CD14-positive monocyte (primary cell): Measurements from ENCODE around the gene MLLT3. TPM values are rescaled to one million over a fixed set of nuclear protein-coding genes. Genes with fewer than 3 reads are reported as not detected.

Experiments used
- DNase-seq, 3 donors: peaks; one replicate each; pipeline ENCODE4 v3.0.0-alpha.2; 2011 to 2022
- H2AFZ ChIP-seq: 2 replicates; pipeline ENCODE4 v1.6.0; 2012; ENCODE audit warnings: mild to moderate bottlenecking, low read depth, low read length, inconsistent platforms; ENCODE audit not compliant: insufficient read depth, poor library complexity, severe bottlenecking
- H3K27ac ChIP-seq, 2 donors: 1 replicate in 1 of 2; 2 replicates in 1 of 2; pipeline ENCODE4 v1.5.1; 2012 to 2013; ENCODE audit warnings: low read length in 2 of 2, control low read depth in 1 of 2, inconsistent platforms in 1 of 2, low read depth in 1 of 2, mild to moderate bottlenecking in 1 of 2
- H3K27me3 ChIP-seq, 2 donors: one replicate each; pipeline versions ENCODE4 v1.6.0 to v1.6.1; 2011 to 2013; ENCODE audit warnings: low read length in 2 of 2; ENCODE audit not compliant: control insufficient read depth in 2 of 2, insufficient read depth in 2 of 2
- H3K36me3 ChIP-seq, 2 donors: replicated peaks in 1 of 2; 1 replicate in 1 of 2; 2 replicates in 1 of 2; pipeline versions ENCODE4 v1.5.1 to v1.6.1; 2012 to 2013; ENCODE audit warnings: low read length in 2 of 2, control low read depth in 1 of 2, inconsistent platforms in 1 of 2, mild to moderate bottlenecking in 1 of 2; ENCODE audit not compliant: insufficient read depth in 2 of 2, control insufficient read depth in 1 of 2
- H3K4me1 ChIP-seq, 2 donors: 1 replicate in 1 of 2; 2 replicates in 1 of 2; pipeline versions ENCODE4 v1.5.1 to v1.6.1; 2012 to 2013; ENCODE audit warnings: low read length in 2 of 2, control low read depth in 1 of 2, inconsistent platforms in 1 of 2, mild to moderate bottlenecking in 1 of 2, moderate library complexity in 1 of 2; ENCODE audit not compliant: insufficient read depth in 2 of 2, control insufficient read depth in 1 of 2
- H3K4me2 ChIP-seq: replicated peaks from 2 replicates; pipeline ENCODE3; 2012; ENCODE audit warnings: low read length, moderate library complexity, mild to moderate bottlenecking; ENCODE audit not compliant: poor library complexity, severe bottlenecking; ENCODE audit errors: extremely low read depth
- H3K4me3 ChIP-seq, 3 experiments: fragments of 200-600 bp in 1 of 3; sonication (generic) in 1 of 3; replicated peaks in 1 of 3; 1 replicate in 2 of 3; 2 replicates in 1 of 3; pipeline ENCODE4 v1.5.1; 2011 to 2013; ENCODE audit warnings: low read length in 3 of 3, mild to moderate bottlenecking in 3 of 3, control low read depth in 2 of 3, low read depth in 2 of 3, inconsistent platforms in 1 of 3, moderate library complexity in 1 of 3
- H3K79me2 ChIP-seq: 2 replicates; pipeline ENCODE4 v1.6.0; 2012; ENCODE audit warnings: mild to moderate bottlenecking, control low read depth, inconsistent platforms, low read length, moderate library complexity; ENCODE audit not compliant: insufficient read depth
- H3K9ac ChIP-seq: 2 replicates; pipeline ENCODE4 v1.6.0; 2017; ENCODE audit warnings: low read length, mild to moderate bottlenecking; ENCODE audit not compliant: insufficient read depth, poor library complexity, severe bottlenecking
- H3K9me3 ChIP-seq, 2 donors: replicated peaks in 1 of 2; 1 replicate in 1 of 2; 2 replicates in 1 of 2; pipeline versions ENCODE4 v1.5.1 to v1.6.1; 2012 to 2013; ENCODE audit warnings: low read length in 2 of 2, control low read depth in 1 of 2; ENCODE audit not compliant: control insufficient read depth in 1 of 2, insufficient read depth in 1 of 2
- H4K20me1 ChIP-seq: 2 replicates; pipeline ENCODE4 v1.6.0; 2012; ENCODE audit warnings: mild to moderate bottlenecking, low read length, control low read depth, moderate library complexity; ENCODE audit not compliant: insufficient read depth
- H3K27ac Mint-ChIP-seq, 7 donors: one replicate each; pipeline ENCODE4 v1.8.0; 2020; ENCODE audit warnings: mild to moderate bottlenecking in 7 of 7, mixed read lengths in 7 of 7, moderate library complexity in 6 of 7, inconsistent platforms in 2 of 7
- H3K27me3 Mint-ChIP-seq, 3 donors: one replicate each; pipeline ENCODE4 v1.8.0; 2021 to 2022; ENCODE audit warnings: low read depth in 3 of 3, mild to moderate bottlenecking in 3 of 3, mixed read lengths in 3 of 3, moderate library complexity in 3 of 3, inconsistent platforms in 1 of 3
- H3K36me3 Mint-ChIP-seq, 2 donors: one replicate each; pipeline ENCODE4 v1.8.0; 2020; ENCODE audit warnings: mixed read lengths in 2 of 2, inconsistent platforms in 1 of 2, mild to moderate bottlenecking in 1 of 2
- H3K4me1 Mint-ChIP-seq: one replicate; pipeline ENCODE4 v1.8.0; 2020; ENCODE audit warnings: mild to moderate bottlenecking, mixed read lengths
- H3K4me3 Mint-ChIP-seq, 2 donors: one replicate each; pipeline ENCODE4 v1.8.0; 2020; ENCODE audit warnings: mild to moderate bottlenecking in 2 of 2, mixed read lengths in 2 of 2, moderate library complexity in 1 of 2
- H3K9me3 Mint-ChIP-seq, 7 donors: one replicate each; pipeline ENCODE4 v1.8.0; 2020 to 2022; ENCODE audit warnings: mixed read lengths in 7 of 7, mild to moderate bottlenecking in 6 of 7, moderate library complexity in 6 of 7, inconsistent platforms in 2 of 7
- WGBS: methylation state at CpG from one replicate; pipeline ENCODE4 v1.1.5; 2013; ENCODE audit warnings: missing lambda C conversion rate; ENCODE audit not compliant: insufficient coverage; 5-methylcytosine and 5-hydroxymethylcytosine counted together
- intact Hi-C, 2 donors: fragments of 100-400 bp; cut with micrococcal nuclease; formaldehyde crosslinking; loops; one replicate each; pipeline versions ENCODE4 v1.15.0 to v1.15.1; 2023
- polyA plus RNA-seq, 3 donors: library from polyadenylated mRNA; depleted of rRNA in 1 of 3; unstranded in 2 of 3; stranded (reverse) in 1 of 3; fragments of 300-500 nt in 2 of 3; fragments of >200 nt in 1 of 3; fragmentation: Illumina TruSeq in 2 of 3; gene quantifications; 1 replicate in 2 of 3; 2 replicates in 1 of 3; pipeline ENCODE4 v1.2.3, GENCODE V29; 2012 to 2021
- TF ChIP-seq, protein P1 (sequence below): fragments of 200-600 bp; IDR thresholded peaks from one replicate; pipeline ENCODE4 v1.8.0; 2022; ENCODE audit warnings: antibody characterized with exemption, mild to moderate bottlenecking

The MLLT3 gene
- polyA plus RNA-seq, 3 donors: 0.81 to 2.3 (median 1.5) TPM

DNA sequence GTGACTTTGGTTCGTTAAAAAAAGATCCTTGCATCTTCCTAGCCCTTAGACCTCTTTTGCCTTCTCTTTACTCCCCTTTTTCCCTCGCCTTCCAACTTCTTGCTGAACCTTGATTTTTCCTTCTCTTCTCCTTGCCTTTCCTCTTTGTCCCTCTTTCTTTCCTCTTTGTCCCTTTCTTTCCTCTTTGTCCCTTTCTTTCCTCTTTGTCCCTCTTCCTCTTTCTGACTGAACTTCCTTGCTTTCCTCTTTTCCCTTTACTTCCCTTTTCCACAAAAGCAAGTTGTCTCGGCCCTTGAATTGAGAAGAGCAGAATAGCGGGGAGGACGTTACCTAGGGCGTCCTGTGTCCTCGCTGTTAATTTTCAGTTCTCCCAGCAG, 1.4 kb upstream of the MLLT3 start:
- H3K36me3 ChIP-seq: no peaks in the 10 kb centered on the region
- no peaks in the 10 kb centered on the region for H3K79me2 ChIP-seq
- peak overlapping the region; percentile 90 to 95 (median 92) for H3K4me3 ChIP-seq
- peak overlapping the region; percentile 87 for H2AFZ ChIP-seq
- TF ChIP-seq, protein P1, sequence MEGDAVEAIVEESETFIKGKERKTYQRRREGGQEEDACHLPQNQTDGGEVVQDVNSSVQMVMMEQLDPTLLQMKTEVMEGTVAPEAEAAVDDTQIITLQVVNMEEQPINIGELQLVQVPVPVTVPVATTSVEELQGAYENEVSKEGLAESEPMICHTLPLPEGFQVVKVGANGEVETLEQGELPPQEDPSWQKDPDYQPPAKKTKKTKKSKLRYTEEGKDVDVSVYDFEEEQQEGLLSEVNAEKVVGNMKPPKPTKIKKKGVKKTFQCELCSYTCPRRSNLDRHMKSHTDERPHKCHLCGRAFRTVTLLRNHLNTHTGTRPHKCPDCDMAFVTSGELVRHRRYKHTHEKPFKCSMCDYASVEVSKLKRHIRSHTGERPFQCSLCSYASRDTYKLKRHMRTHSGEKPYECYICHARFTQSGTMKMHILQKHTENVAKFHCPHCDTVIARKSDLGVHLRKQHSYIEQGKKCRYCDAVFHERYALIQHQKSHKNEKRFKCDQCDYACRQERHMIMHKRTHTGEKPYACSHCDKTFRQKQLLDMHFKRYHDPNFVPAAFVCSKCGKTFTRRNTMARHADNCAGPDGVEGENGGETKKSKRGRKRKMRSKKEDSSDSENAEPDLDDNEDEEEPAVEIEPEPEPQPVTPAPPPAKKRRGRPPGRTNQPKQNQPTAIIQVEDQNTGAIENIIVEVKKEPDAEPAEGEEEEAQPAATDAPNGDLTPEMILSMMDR: no peak
- H3K4me2 ChIP-seq: peak overlapping the region; percentile 98
- WGBS: 0% methylated on average over 6 of the region's 7 CpGs
- H4K20me1 ChIP-seq: no peaks in the 10 kb centered on the region
- Mint-ChIP-seq H3K4me3 (peak overlapping the region; percentile 99 to 100), H3K27me3 (peaks cover 24 to 37% (median 29%) of the 10 kb centered on the region in 3 donors), H3K9me3 (peaks cover 0 to 5% (median 0%) of the 10 kb centered on the region in 7 donors), H3K36me3 (peaks cover 2 to 4% of the 10 kb centered on the region in 2 donors), H3K27ac (peak overlapping the region in 3 of 7 donors; percentile 7 to 42 (median 21)), H3K4me1 (peaks cover 37% of the 10 kb centered on the region)
- H3K27me3 ChIP-seq: peaks cover 8 to 22% of the 10 kb centered on the region in 2 donors
- H3K9ac ChIP-seq: peak overlapping the region; percentile 54
- H3K9me3 ChIP-seq: no peaks in the 10 kb centered on the region
- H3K27ac ChIP-seq: no peak overlapping the region
- intact Hi-C loops: loop anchor here in 1 of 2 donors (5.0 to 10.0 kb wide), 3 partner anchors 64 to 491 kb away; no protein-coding TSS in a partner anchor
- peak in 2 of 3 donors; percentile 25 to 52 for DNase-seq
- H3K4me1 ChIP-seq: peaks cover 37 to 41% of the 10 kb centered on the region in 2 donors

DNA sequence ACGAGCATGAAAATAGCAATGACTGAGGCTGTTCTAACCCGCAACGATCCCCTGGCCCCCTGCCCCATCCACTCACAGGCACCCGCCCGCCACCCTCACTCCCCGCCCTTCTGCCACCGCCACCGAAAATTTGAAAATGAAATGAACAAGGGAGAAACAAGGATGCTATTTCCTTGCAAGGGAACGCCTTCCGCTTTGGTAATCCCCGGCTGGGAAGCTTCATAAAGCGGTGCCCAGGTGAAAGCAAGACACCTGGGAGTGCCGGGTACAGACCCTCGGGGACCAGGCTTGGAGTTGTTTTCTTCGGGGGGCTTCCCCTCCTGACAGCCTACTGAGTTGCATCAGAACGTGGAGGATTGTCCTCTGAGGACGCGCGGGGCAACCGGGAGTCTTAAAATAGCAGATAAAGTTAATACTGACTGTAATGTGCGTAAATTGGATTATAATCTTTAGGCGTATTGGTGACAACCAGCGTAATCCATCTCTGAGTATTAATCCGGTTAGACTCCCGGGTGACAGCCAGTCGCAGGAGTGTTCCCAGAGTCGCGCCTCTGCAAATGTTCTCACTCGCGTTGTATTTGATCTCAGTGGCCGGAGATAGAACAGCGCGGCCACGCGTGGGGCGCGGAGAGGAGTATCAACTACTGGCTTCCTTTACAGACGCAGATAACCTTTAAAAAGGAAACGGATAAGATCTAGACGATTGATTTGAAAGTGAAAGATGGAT, 885 bp upstream of the MLLT3 start:
- H3K9me3 Mint-ChIP-seq: peaks cover 0 to 5% (median 0%) of the 10 kb centered on the region in 7 donors
- H3K4me3 Mint-ChIP-seq: peak overlapping the region; percentile 99 to 100
- 0% methylated on average over 25 of the region's 40 CpGs for WGBS
- no peak overlapping the region for H3K27ac ChIP-seq
- peaks cover 37% of the 10 kb centered on the region for H3K4me1 Mint-ChIP-seq
- no peaks in the 10 kb centered on the region for H3K9me3 ChIP-seq
- intact Hi-C loops: loop anchor here in 1 of 2 donors (5.0 to 10.0 kb wide), 3 partner anchors 64 to 492 kb away; no protein-coding TSS in a partner anchor
- no peaks in the 10 kb centered on the region for H3K79me2 ChIP-seq
- no peaks in the 10 kb centered on the region for H4K20me1 ChIP-seq
- peak overlapping the region; percentile 90 to 95 (median 92) for H3K4me3 ChIP-seq
- peak in 2 of 3 donors; percentile 13 to 14 for DNase-seq
- TF ChIP-seq, protein P1: no peak
- peaks cover 37 to 41% of the 10 kb centered on the region in 2 donors for H3K4me1 ChIP-seq
- H3K27me3 ChIP-seq: peaks cover 8 to 23% of the 10 kb centered on the region in 2 donors
- no peaks in the 10 kb centered on the region for H3K36me3 ChIP-seq
- peaks cover 2 to 4% of the 10 kb centered on the region in 2 donors for H3K36me3 Mint-ChIP-seq
- H3K4me2 ChIP-seq: peak overlapping the region; percentile 98
- H3K9ac ChIP-seq: peak overlapping the region; percentile 54
- peaks cover 24 to 38% (median 32%) of the 10 kb centered on the region in 3 donors for H3K27me3 Mint-ChIP-seq
- peak overlapping the region; percentile 87 for H2AFZ ChIP-seq
- peak overlapping the region in 5 of 7 donors; percentile 21 to 60 (median 38) for H3K27ac Mint-ChIP-seq
